HTR-8/SVneo (cell line): ENCODE measurements around the gene KCNK2.

Source experiments
- DNase-seq: peaks from one replicate; pipeline ENCODE4 v3.0.0; 2011; ENCODE audit warnings: low spot score, mixed read lengths; ENCODE audit not compliant: insufficient read length
- FAIRE-seq: peaks from 2 replicates; lab custom pipeline; 2011; peaks lifted over from hg19 to GRCh38; lab: Jason Lieb, UNC

Gene KCNK2, protein sequence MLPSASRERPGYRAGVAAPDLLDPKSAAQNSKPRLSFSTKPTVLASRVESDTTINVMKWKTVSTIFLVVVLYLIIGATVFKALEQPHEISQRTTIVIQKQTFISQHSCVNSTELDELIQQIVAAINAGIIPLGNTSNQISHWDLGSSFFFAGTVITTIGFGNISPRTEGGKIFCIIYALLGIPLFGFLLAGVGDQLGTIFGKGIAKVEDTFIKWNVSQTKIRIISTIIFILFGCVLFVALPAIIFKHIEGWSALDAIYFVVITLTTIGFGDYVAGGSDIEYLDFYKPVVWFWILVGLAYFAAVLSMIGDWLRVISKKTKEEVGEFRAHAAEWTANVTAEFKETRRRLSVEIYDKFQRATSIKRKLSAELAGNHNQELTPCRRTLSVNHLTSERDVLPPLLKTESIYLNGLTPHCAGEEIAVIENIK

DNA sequence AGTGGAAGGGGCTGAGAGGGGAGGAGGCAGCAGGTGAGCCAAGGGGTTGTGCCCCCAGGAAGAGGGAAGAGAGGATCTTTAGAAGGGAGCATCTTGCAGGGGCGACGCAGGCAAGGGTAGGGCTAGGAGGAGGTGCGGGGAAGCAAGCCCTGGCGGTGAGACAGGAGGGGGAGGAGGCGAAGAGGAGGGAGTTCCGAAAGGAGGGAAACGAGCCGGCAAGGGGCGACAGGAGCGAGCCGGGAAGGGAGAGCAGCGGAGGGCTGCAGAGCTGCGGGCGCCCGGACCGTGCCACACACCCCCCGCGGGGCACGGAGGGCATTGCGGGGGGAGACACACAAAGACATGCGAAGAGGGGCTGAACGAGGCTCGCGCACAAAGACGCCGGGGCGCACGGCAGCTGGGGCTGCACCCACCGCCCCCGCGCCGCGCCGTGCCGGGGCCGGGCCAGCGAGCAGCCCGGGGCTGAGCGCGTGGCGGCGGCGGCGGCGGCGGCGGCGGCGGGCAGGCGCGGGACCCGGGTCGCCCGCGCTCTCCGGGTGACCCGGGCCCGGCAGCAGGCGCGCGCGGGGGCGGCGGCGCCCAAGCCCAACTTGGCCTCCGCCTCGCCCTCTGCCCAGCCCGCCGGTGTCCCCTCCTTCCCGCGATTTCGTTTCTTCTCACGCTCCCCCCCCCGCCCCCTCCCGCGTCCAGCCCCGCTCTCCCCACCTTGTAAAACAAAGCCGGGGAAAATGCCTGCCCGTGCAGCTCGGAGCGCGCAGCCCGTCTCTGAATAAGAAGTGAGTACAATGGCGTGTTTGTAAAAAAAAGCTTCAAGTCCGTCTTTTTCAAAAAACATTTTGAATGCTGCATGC, at the start of gene KCNK2:
TSS of gene KCNK2 (plus strand) at position 206 of the 851 bp plus-strand sequence. CDS start 649 bp downstream, outside the sequence.
- DNase-seq (peak; percentile 17), FAIRE-seq (peak; percentile 48)

DNA sequence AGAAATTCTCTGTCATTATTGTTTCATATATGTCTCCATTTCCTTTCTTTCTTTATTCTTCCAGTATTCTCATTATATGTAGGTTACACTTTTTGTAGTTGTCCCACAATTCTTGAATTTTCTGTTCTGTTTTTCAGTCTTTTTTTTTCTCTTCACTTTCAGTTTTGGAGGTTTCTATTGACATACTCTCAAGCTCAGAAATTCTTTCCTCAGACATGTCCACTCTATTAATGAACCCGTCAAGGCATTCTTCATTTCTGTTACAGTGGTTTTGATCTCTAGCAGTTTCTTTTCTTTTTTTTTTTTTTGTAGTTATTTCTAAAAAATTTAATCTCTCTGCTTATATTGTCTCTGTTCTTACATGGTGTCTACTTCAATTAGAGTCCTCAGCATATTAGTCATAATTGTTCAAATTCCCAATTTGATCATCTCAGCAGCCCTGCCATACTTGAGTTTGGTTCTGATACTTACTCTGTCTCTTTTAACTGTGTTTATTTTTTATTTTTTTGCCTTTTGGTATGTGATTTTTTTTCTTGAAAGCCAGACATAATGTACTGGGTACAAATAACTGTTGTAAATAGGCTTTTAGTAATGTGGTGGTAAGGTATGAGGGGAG, 49.5 kb upstream of the KCNK2 start:
- no peak for FAIRE-seq

DNA sequence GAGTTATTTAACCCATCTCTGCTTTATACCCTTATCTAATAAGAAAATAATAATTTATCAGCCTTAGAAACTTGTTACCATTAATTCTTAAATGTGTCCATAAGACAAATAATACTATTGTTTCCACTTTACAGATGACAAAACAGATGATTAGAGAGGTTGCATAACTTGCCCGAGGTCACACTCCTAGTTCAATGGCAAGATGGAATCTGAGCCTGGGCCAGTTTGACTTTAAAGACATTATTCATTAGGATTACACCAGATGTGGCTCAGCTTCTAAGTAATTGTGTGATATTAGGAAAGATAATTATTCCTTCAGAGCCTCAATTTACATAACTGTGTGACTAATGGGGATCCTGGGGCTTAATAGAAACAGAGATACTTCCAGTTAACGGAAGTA, 42.3 kb upstream of the KCNK2 start:
- no peak for FAIRE-seq

More for the DNA sequence above, 49.5 kb upstream of the KCNK2 start:
- DNase-seq, result no peak

DNA sequence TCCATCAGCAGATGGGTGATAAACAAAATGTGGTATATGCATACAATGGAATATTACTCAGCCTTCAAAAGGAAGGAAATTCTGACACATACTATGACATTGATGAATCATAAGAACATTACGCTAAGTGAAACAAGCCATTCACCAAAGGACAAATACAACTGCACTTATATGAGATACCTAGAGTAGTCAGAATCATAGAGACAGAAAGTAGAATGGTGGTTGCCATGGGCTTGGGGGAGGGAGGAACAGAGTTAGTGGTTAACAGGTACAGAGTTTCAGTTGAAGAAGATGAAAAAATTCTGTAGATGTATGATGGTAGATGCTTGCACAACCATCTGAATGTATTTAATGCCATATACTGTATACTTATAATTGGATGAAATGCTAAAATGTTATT, 39.1 kb upstream of the KCNK2 start:
- FAIRE-seq, result no peak

More for the DNA sequence above, 42.3 kb upstream of the KCNK2 start:
- DNase-seq, result no peak

DNA sequence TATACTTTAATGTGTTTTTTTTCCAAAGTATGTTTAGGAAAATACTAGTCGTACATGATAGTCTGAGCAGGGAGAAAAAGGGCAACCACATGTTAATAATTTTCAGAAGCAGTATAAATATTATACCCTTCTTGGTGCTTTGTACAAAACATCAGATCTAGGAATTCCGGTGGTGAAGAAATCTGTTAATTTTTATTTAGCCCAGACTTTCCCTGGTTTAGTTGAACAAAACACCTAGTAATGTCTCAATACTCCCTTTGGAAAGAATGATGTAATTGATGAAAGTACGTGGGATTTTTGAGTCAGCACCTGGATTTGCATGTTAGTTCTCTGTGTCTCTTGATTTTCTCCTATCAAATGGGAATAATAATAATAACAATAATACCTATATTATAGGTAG, 38.4 kb upstream of the KCNK2 start:
- DNase-seq (no peak), FAIRE-seq (no peak)

More for the DNA sequence above, 39.1 kb upstream of the KCNK2 start:
- no peak for DNase-seq

DNA sequence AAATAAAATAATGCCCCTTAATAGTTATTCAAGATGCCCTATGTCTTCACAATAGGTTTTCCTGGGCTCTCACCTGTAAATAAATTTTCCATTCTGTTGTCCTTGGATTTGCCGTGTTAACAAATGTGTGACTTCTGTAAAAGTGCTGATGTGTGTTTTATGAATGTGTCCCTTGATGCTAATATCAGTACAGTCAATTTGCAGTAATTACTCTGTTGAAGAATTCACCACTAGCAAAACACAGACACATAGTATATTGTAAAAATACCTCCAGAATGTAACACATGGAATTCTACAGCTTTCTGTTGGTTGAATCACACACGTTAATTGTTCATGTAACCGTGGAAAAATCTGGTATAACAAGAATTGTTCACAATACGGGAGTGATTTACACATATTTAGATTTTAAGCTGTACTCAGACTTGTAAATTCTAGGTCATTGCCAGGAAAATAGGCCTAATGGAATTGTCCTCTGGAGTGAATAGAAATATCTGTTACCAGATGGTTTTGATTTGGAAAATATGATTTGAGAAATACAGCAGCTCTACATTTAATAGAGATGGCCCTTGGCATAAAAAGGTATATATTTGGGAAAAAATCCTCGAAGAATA, 36.7 kb upstream of the KCNK2 start:
- FAIRE-seq (no peak), DNase-seq (no peak)

DNA sequence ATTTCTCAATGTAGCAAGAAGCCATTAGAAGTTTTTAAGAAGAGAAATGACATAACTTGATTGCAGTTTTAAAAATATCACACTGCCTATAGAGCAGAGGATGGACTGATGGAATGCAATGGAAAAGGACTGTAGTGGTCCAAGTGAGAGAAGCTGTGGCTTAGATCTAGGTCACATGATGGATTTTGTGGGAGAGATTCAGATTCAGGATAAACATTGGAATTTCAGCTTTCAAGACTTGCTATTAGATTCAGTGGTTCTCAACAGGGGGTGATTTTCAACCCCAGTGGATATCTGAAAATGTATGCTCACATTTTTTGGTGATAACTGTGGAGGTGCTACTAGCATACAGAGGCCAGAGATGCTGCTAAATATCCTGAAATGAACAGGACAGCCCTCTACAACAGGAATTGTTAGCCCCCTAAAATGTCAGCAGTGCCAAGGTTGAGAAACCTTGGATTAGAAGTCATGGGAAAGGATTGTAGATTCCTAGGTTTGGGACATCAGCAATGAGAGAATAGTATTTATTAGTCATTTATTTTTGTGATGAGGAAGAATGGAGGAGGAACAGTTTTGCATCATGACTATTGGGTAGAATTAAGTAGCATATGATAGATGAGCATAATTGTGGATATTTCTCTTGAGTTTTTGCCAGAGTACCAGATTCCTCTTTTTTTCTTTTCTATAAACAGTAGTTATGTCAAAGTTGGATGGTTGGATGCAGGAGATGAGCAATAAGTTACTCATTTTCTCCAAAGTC, 30.1 kb upstream of the KCNK2 start:
- DNase-seq (no peak), FAIRE-seq (no peak)

DNA sequence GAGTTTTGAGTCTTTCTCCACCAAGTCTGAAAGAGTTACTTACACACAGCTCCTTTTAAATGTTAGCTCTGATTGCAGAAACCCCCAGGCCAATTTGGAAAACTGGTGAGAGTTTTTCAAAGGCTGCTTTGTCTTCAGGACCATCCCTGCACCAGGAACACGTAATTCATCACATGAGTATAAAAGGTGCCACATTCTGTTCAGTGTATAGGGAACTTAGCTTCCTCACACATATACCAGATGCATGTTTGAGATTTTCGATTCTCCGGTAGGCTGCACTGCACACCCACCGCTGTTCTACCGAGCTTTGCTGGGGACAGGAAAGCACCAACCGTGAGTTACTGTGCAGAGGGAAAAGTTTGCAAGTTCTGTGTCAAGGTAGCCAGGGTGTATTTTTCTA, 28.3 kb upstream of the KCNK2 start:
- FAIRE-seq, result no peak
- DNase-seq, result no peak

DNA sequence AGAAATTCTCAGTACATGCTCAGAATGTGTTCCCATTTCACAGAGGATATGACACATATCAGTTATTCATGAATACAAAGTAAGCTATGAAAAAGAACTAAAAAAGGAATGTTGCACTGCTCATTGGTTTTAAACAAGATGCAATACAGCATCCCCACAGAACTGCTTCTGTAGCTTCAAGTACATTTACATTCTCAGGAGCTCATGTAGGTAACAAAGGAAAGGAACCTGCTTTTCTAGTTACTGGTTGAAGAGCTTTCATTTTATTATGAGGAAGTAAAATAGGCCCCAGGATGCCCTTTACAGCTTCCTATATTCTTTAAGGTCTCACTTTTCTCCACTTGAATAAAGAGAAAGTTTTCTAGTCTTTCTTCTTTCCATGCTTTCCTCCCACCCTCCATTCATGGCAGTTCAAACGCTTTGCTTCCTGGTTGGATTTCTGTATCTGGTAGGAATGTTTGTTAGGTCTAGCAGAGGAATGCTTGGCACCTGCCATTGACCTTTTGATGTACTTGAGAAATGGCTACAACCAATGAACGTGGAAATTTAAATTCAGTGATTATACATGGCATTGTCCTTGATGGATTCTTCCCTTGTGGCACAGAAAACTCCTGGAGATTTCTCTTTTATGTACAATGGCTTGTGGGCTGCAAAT, 27.1 kb upstream of the KCNK2 start:
- FAIRE-seq (no peak), DNase-seq (no peak)

DNA sequence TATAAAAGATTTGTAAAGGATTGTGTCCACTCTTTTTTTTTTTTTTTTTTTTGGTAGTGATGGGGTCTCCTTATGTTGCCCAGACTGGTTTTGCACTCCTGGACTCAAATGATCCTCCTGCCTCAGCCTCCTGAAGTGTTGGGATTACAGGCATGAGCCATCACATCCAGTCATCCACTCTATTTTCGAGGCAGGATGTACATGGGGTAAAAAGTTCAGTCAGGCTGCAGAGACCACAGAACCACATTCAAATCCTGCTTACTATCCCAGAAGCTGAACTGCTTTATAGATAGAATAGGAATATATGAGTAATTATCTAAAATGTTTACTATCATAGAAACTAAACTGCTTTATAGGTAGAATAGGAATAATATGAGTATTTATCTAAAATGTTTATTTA, 26.0 kb upstream of the KCNK2 start:
- no peak for FAIRE-seq

DNA sequence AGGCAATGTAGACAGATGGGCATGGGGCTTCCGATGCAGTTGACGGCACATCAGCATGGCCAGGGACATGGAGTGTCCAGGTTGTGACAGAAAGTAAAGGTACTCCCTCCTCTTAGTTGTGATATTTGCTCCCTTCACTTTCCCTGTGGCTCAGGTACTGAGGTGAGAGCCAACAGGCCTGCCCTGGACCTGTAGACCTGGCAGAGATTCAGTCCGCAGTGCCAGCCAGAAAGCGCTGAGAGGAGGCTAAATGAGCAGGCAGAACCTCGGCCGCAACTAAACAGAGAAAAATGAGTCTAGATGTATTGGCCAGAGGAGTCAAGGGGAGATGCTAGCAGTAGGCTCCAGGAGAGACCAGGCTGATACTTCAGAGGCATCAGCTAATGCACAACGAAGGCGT, 22.6 kb upstream of the KCNK2 start:
- FAIRE-seq, result no peak
- no peak for DNase-seq

More for the DNA sequence above, 26.0 kb upstream of the KCNK2 start:
- DNase-seq, result no peak

DNA sequence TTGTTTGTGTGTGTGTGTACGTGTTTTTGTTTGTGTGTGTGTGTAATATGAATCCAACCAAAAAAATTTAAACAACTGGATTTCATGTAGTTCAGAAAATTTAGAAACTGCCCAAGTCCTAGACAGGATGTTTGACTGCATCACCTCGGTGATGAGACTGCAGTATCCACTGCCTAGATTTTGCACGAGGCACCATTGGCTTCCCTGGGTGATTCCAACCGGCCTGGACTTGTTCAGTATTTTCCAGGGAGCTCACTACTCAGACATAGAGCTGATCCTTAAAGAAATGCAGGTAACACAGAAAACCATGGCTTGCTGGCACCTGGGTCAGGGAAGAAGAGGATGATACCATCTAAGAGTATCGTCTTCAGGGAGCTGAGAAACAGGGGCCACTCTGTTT, 18.2 kb upstream of the KCNK2 start:
- no peak for DNase-seq
- FAIRE-seq, result no peak

DNA sequence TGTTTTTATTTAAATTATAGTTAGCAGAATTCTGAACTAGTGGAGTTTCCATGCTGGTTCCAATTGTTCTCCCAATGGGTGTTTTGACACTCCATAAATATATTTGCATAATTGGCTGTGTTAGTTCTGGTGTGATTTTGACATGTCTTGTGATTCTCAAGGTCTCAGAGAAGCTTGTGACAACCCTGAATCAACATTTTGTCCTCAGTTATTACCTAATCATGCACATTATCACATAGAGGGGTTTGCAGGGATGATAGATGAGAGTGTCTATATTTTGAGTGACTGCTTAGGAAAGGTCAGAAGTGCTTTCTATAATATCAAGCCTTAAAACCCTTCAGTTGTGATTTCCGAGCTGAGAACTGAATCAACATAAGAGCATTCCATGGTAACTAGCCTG, 11.5 kb upstream of the KCNK2 start:
- FAIRE-seq, result no peak
- no peak for DNase-seq

DNA sequence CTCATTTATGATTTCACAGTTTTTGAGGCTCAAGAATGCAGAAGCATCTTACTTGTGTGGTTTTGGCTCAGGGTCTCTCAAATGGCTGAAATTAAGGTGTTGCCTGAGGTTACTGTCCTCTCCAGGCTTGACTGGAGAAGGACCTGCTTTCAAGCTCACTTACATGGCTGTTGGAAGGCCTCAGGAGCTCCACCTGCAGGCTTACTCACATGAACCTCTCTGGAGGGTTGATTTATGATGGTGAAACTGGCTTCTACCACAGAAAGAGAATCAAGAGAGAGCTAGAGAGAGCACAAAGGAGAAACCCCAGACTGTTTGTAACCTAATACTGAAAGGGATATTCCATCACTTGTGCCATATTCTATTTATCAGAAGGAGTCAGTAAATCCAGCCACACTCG, 6.2 kb upstream of the KCNK2 start:
- FAIRE-seq (no peak), DNase-seq (no peak)

DNA sequence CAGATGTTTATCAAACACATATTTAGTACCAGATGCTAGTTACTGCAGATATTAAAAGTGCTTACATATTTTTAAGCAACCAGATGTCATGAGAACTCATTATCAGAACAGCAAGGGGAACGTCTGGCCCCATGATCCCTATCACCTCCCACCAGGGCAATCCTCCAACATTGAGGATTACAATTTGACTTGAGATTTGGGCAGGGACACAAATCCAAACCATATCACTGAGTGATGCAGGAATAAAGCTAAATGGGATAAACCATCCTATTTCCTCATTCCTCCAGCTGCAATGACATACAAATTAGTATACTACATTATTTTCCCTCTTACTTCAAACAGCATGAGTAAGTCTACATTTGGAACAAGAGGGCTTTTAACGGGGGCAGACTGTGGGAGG, 3.1 kb upstream of the KCNK2 start:
- FAIRE-seq, result no peak
- DNase-seq, result no peak

DNA sequence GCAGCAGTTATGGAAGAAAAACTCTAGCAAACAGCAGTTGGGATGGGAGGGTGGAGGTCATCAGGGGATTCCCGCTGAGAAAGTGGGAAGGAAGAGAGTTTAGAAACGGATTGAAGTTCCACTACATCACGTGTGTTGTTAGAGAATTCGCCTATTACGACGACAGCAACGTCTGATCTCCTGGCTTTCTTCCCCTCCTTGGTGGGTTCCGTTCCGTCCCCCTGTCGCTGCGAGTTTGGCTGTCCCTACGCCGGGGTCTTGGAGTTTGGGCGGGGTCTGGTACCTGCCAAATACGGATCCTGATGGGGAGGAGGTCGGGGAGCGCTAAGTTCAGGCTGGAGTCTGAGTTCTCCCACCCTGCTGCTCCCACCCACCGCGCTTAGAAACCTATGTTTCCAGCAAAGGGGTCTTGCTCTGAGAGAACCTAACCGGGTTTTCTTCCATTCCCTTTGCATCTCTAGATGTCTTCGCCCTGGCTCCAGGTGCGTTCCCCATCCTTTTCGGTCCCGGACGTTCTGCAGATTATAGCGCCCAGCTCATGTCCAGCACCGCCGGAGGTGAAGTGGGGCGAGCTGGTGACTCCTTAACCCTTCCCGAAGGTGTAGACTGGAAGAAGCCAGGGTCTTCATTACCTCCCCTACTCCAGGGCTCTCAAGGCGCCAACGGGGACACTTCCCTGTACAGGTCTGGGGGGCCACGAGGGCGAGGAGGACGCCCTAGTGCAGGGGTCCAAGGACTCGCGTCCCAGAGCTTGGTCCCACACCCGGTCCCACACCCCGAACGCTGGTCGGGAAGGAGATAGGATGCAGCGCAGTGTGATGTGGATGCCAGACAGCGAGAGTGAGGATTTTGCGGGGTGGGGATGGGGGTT, 641 bp upstream of the KCNK2 start:
- FAIRE-seq (no peak), DNase-seq (no peak)

DNA sequence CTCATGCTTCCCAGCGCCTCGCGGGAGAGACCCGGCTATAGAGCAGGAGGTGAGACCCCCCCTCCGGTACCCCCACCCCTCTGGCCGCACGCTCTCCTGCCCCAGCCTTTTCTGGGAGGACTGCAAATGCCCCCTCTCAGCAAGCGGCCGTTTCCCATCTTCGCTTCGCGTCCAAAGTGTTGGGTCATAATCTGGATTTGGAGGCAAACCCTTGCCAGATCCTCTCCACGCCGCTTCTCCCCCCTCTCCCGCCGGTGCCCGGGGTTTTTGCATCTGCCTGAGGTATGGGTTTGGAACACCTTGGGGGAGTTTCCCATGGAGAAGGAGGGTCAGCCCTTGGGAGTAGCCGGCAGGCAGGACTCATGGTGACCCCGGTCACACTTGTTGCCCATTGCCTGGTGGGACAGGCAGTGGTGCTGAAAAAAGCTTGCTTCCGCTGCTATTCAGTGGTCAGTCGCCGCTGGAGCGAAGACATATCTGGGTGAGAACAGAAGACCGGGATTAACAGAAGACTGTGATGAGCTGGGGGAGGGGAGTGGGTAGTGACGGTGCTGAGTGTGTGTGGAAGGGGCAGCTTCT, 935 bp downstream of the KCNK2 start:
- FAIRE-seq (no peak), DNase-seq (peak; percentile 10)

DNA sequence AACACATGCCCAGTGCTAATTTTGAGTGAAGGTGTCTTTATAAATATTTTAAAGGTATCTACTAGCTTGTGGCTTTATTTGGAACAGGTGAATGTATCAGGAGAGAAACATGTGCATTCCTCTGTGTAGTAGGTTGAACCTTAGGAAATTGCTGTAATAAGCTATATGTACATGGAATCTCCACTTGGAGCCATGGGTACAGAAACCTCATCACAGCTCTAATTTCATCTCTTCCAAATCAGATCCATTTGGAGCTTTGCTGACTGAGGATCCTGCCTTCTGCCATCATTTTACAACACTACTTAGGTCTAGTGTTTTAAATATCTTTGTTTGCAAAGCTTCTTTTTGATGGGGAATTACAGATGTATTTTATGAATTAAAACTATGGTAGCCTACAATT, 2.1 kb downstream of the KCNK2 start:
- DNase-seq, result no peak
- no peak for FAIRE-seq
